OCI-LY1 (cell line): ENCODE measurements around the gene NUP214.

Experiments
- H2AFZ ChIP-seq: fragments of 200-600 bp; sonication (generic), shearing (Covaris generic); 2 replicates; pipeline ENCODE4 v1.6.0; 2014; ENCODE audit warnings: antibody characterized with exemption, mild to moderate bottlenecking, low read length
- H3F3A ChIP-seq: fragments of 200-600 bp; sonication (generic), shearing (Covaris generic); 2 replicates; pipeline ENCODE4 v1.6.0; 2014; ENCODE audit warnings: mild to moderate bottlenecking, antibody characterized with exemption, low read length, moderate library complexity; ENCODE audit not compliant: insufficient read depth
- H3K27ac ChIP-seq: fragments of 200-600 bp; sonication (generic); 2 replicates; pipeline ENCODE4 v1.5.1; 2014; ENCODE audit warnings: low read length, mixed run types, mild to moderate bottlenecking, low read depth; ENCODE audit not compliant: poor library complexity, severe bottlenecking
- H3K27me3 ChIP-seq: fragments of 200-600 bp; sonication (generic); 2 replicates; pipeline ENCODE4 v1.6.0; 2014; ENCODE audit warnings: antibody characterized with exemption, mild to moderate bottlenecking, low read length, moderate library complexity; ENCODE audit not compliant: insufficient read depth
- H3K36me3 ChIP-seq: fragments of 200-600 bp; sonication (generic); 2 replicates; pipeline ENCODE4 v1.6.1; 2014; ENCODE audit warnings: mild to moderate bottlenecking, antibody characterized with exemption, low read length, moderate library complexity, mixed read lengths; ENCODE audit not compliant: insufficient read depth
- H3K4me1 ChIP-seq: fragments of 200-600 bp; sonication (generic); 2 replicates; pipeline ENCODE4 v1.5.1; 2014; ENCODE audit warnings: mild to moderate bottlenecking, low read length, moderate library complexity; ENCODE audit not compliant: insufficient read depth, severe bottlenecking
- H3K4me2 ChIP-seq: fragments of 200-600 bp; sonication (generic), shearing (Covaris generic); 2 replicates; pipeline ENCODE4 v1.6.1; 2014; ENCODE audit warnings: low read length
- H3K4me3 ChIP-seq: fragments of 200-600 bp; sonication (generic); 2 replicates; pipeline ENCODE4 v1.5.1; 2014; ENCODE audit warnings: low read length, low read depth, mild to moderate bottlenecking, mixed read lengths; ENCODE audit not compliant: poor library complexity, severe bottlenecking
- H3K79me2 ChIP-seq: fragments of 200-600 bp; shearing (Covaris generic); 2 replicates; pipeline ENCODE4 v1.6.1; 2016; ENCODE audit warnings: mixed run types, low read length, mixed read lengths; ENCODE audit not compliant: insufficient read depth
- H3K9ac ChIP-seq: fragments of 200-600 bp; sonication (generic), shearing (Covaris generic); 2 replicates; pipeline ENCODE4 v1.6.1; 2014; ENCODE audit warnings: mild to moderate bottlenecking, low read length, mixed read lengths
- H3K9me2 ChIP-seq: fragments of 200-600 bp; sonication (generic), shearing (Covaris generic); 2 replicates; pipeline ENCODE4 v1.6.1; 2014; ENCODE audit warnings: low read depth, mild to moderate bottlenecking, low read length, mixed read lengths
- H3K9me3 ChIP-seq: fragments of 200-600 bp; shearing (Covaris generic); 2 replicates; pipeline ENCODE4 v1.6.1; 2014; ENCODE audit warnings: low read length, mixed read lengths
- H4K20me1 ChIP-seq: fragments of 200-600 bp; sonication (generic), shearing (Covaris generic); 2 replicates; pipeline ENCODE4 v1.6.0; 2016; ENCODE audit warnings: mild to moderate bottlenecking, low read length; ENCODE audit not compliant: insufficient read depth
- EZH2 ChIP-seq: fragments of 200-600 bp; sonication (generic), shearing (Covaris generic); IDR thresholded peaks from 2 replicates; pipeline ENCODE4 v1.8.0; 2017; ENCODE audit warnings: borderline replicate concordance, mixed run types, mild to moderate bottlenecking, antibody characterized with exemption, low read length, moderate library complexity, mixed read lengths
- TF ChIP-seq, protein P1 (sequence below): fragments of 200-600 bp; sonication (generic), shearing (Covaris generic); IDR thresholded peaks from 2 replicates; pipeline ENCODE4 v1.5.1; 2017; ENCODE audit warnings: mild to moderate bottlenecking, antibody characterized with exemption, low read length, moderate library complexity, mixed read lengths

The NUP214 gene

DNA sequence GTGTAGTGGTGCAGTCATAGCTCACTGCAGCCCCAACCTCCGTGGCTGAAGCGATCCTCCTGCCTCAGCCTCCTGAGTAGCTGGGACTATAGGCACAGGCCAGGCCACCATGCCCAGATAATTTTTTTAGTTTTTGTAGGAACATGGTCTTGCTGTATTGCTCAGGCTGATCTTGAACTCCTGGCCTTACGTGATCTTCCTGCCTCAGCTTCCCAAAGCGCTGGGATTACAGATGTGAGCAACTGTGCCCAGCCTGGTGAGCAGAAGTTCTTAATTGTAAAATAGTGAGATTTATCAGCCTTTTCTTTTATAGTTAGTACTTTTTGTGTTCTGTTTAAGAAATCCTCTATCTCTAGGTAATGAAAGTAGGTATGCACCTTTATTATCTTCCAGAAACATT lies 42.5 kb downstream of the NUP214 start:
- Histone ChIP-seq H3K9ac (no peak overlapping the region), H4K20me1 (no peaks in the 10 kb centered on the region), H3K9me3 (no peaks in the 10 kb centered on the region), H3K4me1 (no peaks in the 10 kb centered on the region), H2AFZ (no peak overlapping the region), H3K4me2 (no peak overlapping the region), H3K36me3 (peaks cover 59% of the 10 kb centered on the region), H3K27me3 (no peaks in the 10 kb centered on the region), H3K79me2 (no peaks in the 10 kb centered on the region), H3F3A (no peaks in the 10 kb centered on the region), H3K9me2 (no peaks in the 10 kb centered on the region), H3K27ac (no peak overlapping the region), H3K4me3 (no peak overlapping the region)
- TF ChIP-seq, protein P1, sequence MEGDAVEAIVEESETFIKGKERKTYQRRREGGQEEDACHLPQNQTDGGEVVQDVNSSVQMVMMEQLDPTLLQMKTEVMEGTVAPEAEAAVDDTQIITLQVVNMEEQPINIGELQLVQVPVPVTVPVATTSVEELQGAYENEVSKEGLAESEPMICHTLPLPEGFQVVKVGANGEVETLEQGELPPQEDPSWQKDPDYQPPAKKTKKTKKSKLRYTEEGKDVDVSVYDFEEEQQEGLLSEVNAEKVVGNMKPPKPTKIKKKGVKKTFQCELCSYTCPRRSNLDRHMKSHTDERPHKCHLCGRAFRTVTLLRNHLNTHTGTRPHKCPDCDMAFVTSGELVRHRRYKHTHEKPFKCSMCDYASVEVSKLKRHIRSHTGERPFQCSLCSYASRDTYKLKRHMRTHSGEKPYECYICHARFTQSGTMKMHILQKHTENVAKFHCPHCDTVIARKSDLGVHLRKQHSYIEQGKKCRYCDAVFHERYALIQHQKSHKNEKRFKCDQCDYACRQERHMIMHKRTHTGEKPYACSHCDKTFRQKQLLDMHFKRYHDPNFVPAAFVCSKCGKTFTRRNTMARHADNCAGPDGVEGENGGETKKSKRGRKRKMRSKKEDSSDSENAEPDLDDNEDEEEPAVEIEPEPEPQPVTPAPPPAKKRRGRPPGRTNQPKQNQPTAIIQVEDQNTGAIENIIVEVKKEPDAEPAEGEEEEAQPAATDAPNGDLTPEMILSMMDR: no peak
- TF ChIP-seq EZH2: no peak

DNA sequence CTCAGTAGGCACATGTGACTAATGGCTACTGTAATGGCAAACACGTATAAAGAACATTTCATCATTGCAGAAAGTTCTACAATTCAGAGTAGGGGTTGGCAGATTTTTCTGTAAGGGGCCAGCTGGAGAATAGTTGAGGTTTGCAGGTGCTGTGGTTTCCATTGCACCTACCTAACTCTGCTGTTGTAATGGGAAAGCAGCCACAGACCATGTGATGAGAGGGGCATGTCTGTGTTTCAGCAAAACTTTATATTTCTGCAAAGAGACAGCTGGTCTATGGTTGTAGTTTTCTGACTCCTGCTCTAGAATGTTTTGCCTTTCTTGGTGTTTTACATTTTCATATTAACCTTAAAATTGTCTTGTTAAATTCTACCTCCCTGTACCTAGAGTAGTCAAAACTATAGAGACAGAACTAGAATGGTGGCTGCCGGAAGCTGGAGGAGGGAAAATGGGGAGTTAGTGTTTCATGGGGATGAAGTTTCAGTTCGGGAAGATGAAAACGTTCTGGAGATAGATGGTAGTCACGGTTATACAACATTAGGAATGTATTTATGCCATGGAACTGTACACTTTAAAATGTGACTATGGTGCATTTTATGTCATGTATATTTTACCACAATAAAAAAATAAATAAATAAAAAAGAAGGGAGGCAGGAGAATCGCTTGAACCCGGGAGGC lies 44.3 kb downstream of the NUP214 start:
- TF ChIP-seq, protein P1: no peak
- no peak for TF ChIP-seq EZH2
- no peaks in the 10 kb centered on the region for H3K9me3 ChIP-seq
- no peak overlapping the region for H3K27ac ChIP-seq
- H3K36me3 ChIP-seq: peaks cover 50% of the 10 kb centered on the region
- H3K4me3 ChIP-seq: no peak overlapping the region
- H3K79me2 ChIP-seq: no peaks in the 10 kb centered on the region
- H3K9me2 ChIP-seq: no peaks in the 10 kb centered on the region
- no peak overlapping the region for H3K4me2 ChIP-seq
- H4K20me1 ChIP-seq: no peaks in the 10 kb centered on the region
- H3K4me1 ChIP-seq: no peaks in the 10 kb centered on the region
- H3F3A ChIP-seq: no peaks in the 10 kb centered on the region
- H2AFZ ChIP-seq: no peak overlapping the region
- no peak overlapping the region for H3K9ac ChIP-seq
- no peaks in the 10 kb centered on the region for H3K27me3 ChIP-seq

DNA sequence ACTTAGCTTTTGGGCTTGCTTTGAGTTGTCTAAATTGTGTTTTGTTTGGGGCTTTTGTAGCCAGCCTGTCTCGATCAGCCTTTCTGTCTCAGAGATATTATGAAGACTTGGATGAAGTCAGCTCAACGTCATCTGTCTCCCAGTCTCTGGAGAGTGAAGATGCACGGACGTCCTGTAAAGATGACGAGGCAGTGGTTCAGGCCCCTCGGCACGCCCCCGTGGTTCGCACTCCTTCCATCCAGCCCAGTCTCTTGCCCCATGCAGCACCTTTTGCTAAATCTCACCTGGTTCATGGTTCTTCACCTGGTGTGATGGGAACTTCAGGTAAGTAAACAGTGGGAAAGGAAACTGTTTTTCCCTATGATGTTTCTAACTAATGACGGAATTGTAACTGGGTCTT lies 48.6 kb downstream of the NUP214 start:
- no peak overlapping the region for H3K4me2 ChIP-seq
- H3K9me3 ChIP-seq: no peaks in the 10 kb centered on the region
- no peaks in the 10 kb centered on the region for H4K20me1 ChIP-seq
- H3K27me3 ChIP-seq: no peaks in the 10 kb centered on the region
- no peak overlapping the region for H2AFZ ChIP-seq
- no peak overlapping the region for H3K9ac ChIP-seq
- no peaks in the 10 kb centered on the region for H3K4me1 ChIP-seq
- H3K27ac ChIP-seq: no peak overlapping the region
- H3K4me3 ChIP-seq: no peak overlapping the region
- no peaks in the 10 kb centered on the region for H3F3A ChIP-seq
- no peaks in the 10 kb centered on the region for H3K79me2 ChIP-seq
- H3K9me2 ChIP-seq: no peaks in the 10 kb centered on the region
- H3K36me3 ChIP-seq: peaks cover 45% of the 10 kb centered on the region
- no peak for TF ChIP-seq EZH2
- TF ChIP-seq, protein P1: no peak
